GM23338 (cell line): ENCODE data around the gene AQP10. TPM values are rescaled to one million over a fixed set of nuclear protein-coding genes. Genes with fewer than 3 reads are reported as not detected.

Source experiments
- ATAC-seq: fragments of 200-7000 bp; cut with Tn5 transposase; 3 replicates; pipeline ENCODE4 v1.9.1; 2020
- DNase-seq: peaks from one replicate; pipeline ENCODE4 v3.0.0-alpha.2; 2015; ENCODE audit warnings: low spot score
- H2AFZ ChIP-seq: fragments of 200-600 bp; sonication (generic); 2 replicates; pipeline ENCODE4 v1.8.0; 2016; ENCODE audit warnings: antibody characterized with exemption, mild to moderate bottlenecking, moderate library complexity
- H3F3A ChIP-seq: fragments of 200-600 bp; sonication (generic); replicated peaks from 2 replicates; pipeline ENCODE4 v1.8.0; 2017; ENCODE audit warnings: antibody characterized with exemption, mixed run types, low read depth
- H3K27ac ChIP-seq: fragments of 200-600 bp; sonication (generic); 2 replicates; pipeline ENCODE4 v1.6.1; 2016; ENCODE audit warnings: low read depth
- H3K27me3 ChIP-seq: fragments of 200-600 bp; sonication (generic); 2 replicates; pipeline ENCODE4 v1.8.0; 2016; ENCODE audit warnings: mild to moderate bottlenecking, mixed run types, moderate library complexity; ENCODE audit not compliant: insufficient read depth
- H3K36me3 ChIP-seq: fragments of 200-600 bp; sonication (generic); 2 replicates; pipeline ENCODE4 v1.8.0; 2016; ENCODE audit warnings: mild to moderate bottlenecking; ENCODE audit not compliant: insufficient read depth
- H3K4me1 ChIP-seq: fragments of 200-600 bp; sonication (generic); 2 replicates; pipeline ENCODE4 v1.8.0; 2016; ENCODE audit warnings: mild to moderate bottlenecking, moderate library complexity; ENCODE audit not compliant: insufficient read depth
- H3K4me2 ChIP-seq: fragments of 200-600 bp; sonication (generic); 2 replicates; pipeline ENCODE4 v1.7.1; 2017; ENCODE audit warnings: mixed run types
- H3K4me3 ChIP-seq: fragments of 200-600 bp; sonication (generic); 2 replicates; pipeline ENCODE4 v1.6.1; 2016; ENCODE audit warnings: mixed run types
- H3K79me2 ChIP-seq: fragments of 200-600 bp; sonication (generic); replicated peaks from 2 replicates; pipeline ENCODE4 v1.8.0; 2017; ENCODE audit warnings: mild to moderate bottlenecking; ENCODE audit not compliant: insufficient read depth
- H3K9me2 ChIP-seq: fragments of 200-600 bp; sonication (generic); 2 replicates; pipeline ENCODE4 v1.8.0; 2017; ENCODE audit not compliant: insufficient read depth
- H4K20me1 ChIP-seq: fragments of 200-600 bp; sonication (generic); replicated peaks from 2 replicates; pipeline ENCODE4 v1.8.0; 2017; ENCODE audit warnings: mild to moderate bottlenecking; ENCODE audit not compliant: insufficient read depth
- H3K27ac Mint-ChIP-seq: 2 replicates; pipeline ENCODE4 v1.8.0; 2020; ENCODE audit warnings: inconsistent platforms, mild to moderate bottlenecking, moderate library complexity, mixed read lengths
- H3K27me3 Mint-ChIP-seq: 3 replicates; pipeline ENCODE4 v1.8.0; 2022; ENCODE audit warnings: low read depth, mild to moderate bottlenecking, moderate library complexity, mixed read lengths, inconsistent platforms; ENCODE audit not compliant: insufficient read depth, poor library complexity
- H3K36me3 Mint-ChIP-seq: 3 replicates; pipeline ENCODE4 v1.8.0; 2021; ENCODE audit warnings: low read depth, mild to moderate bottlenecking, inconsistent platforms, moderate library complexity, mixed read lengths
- H3K4me1 Mint-ChIP-seq: 3 replicates; pipeline ENCODE4 v1.8.0; 2020; ENCODE audit warnings: mild to moderate bottlenecking, inconsistent platforms, mixed read lengths
- H3K4me3 Mint-ChIP-seq: 3 replicates; pipeline ENCODE4 v1.8.0; 2021; ENCODE audit warnings: moderate library complexity, mild to moderate bottlenecking, inconsistent platforms, mixed read lengths
- H3K9me3 Mint-ChIP-seq: 3 replicates; pipeline ENCODE4 v1.8.0; 2020; ENCODE audit warnings: moderate library complexity, mild to moderate bottlenecking, inconsistent platforms, mixed read lengths
- CREB1 ChIP-seq: fragments of 250-450 bp; sonication (Bioruptor Pico); IDR thresholded peaks from 2 replicates; pipeline ENCODE4 v1.5.0; 2020; ENCODE audit warnings: low read depth, mild to moderate bottlenecking, moderate library complexity
- CTCF ChIP-seq, 2 experiments: fragments of 200-600 bp in 1 of 2; sonication (generic) in 1 of 2; conservative IDR thresholded peaks; 2 replicates each; pipeline versions ENCODE4 v1.5.1 to v1.6.1; 2016 to 2017; ENCODE audit warnings: antibody characterized with exemption in 2 of 2, low read depth in 2 of 2, mild to moderate bottlenecking in 2 of 2, moderate library complexity in 1 of 2
- ETS1 ChIP-seq: IDR thresholded peaks from 2 replicates; pipeline ENCODE4 v1.6.1; 2016; ENCODE audit warnings: antibody characterized with exemption
- EZH2 ChIP-seq: fragments of 200-600 bp; sonication (generic); IDR thresholded peaks from one replicate; pipeline ENCODE4 v1.8.0; 2017; ENCODE audit warnings: antibody characterized with exemption, mild to moderate bottlenecking, low read depth; ENCODE audit not compliant: unreplicated experiment
- EZH2phosphoT487 ChIP-seq: fragments of 200-600 bp; sonication (generic); IDR thresholded peaks from one replicate; pipeline ENCODE4 v1.8.1; 2018; ENCODE audit warnings: antibody characterized with exemption; ENCODE audit not compliant: unreplicated experiment
- JUNB ChIP-seq: IDR thresholded peaks from one replicate; pipeline ENCODE4 v1.6.1; 2016; ENCODE audit warnings: antibody characterized with exemption; ENCODE audit not compliant: unreplicated experiment
- NANOG ChIP-seq: IDR thresholded peaks from 2 replicates; pipeline ENCODE4 v1.6.1; 2016; ENCODE audit warnings: antibody characterized with exemption, borderline replicate concordance
- POLR2AphosphoS5 ChIP-seq: IDR thresholded peaks from 2 replicates; pipeline ENCODE4 v1.6.1; 2016; ENCODE audit warnings: antibody characterized with exemption, low read depth
- STAT1 ChIP-seq: IDR thresholded peaks from one replicate; pipeline ENCODE4 v1.6.1; 2016; ENCODE audit warnings: antibody characterized with exemption; ENCODE audit not compliant: unreplicated experiment
- ZNF114 ChIP-seq: fragments of 250-450 bp; sonication (Bioruptor Pico); IDR thresholded peaks from 2 replicates; pipeline ENCODE4 v1.5.0; 2020; ENCODE audit warnings: mild to moderate bottlenecking, moderate library complexity
- ZNF331 ChIP-seq: fragments of 250-450 bp; sonication (Bioruptor Pico); IDR thresholded peaks from 2 replicates; pipeline ENCODE4 v1.5.0; 2020; ENCODE audit warnings: low read depth, mild to moderate bottlenecking, moderate library complexity
- polyA plus RNA-seq: library from polyadenylated mRNA; unstranded; fragments of >200 nt; fragmentation: Nextera tagmentation; extraction: Ambion mirVana; gene quantifications from 2 replicates; pipeline ENCODE4 v1.2.1, GENCODE V29; 2016
- total RNA-seq: library from RNA; depleted of rRNA; stranded (reverse); fragments of >200 nt; shearing (Covaris generic); gene quantifications from 2 replicates; pipeline ENCODE4 v1.2.3, GENCODE V29; 2014
- TF ChIP-seq, protein P1 (sequence below): IDR thresholded peaks from one replicate; pipeline ENCODE4 v1.6.1; 2018; ENCODE audit warnings: antibody characterized with exemption; ENCODE audit not compliant: unreplicated experiment
- TF ChIP-seq, protein P2 (sequence below): fragments of 250-450 bp; sonication (Bioruptor Pico); IDR thresholded peaks from 2 replicates; pipeline ENCODE4 v1.5.0; 2020; ENCODE audit warnings: mild to moderate bottlenecking, moderate library complexity

The AQP10 gene
- total and polyA plus RNA-seq, 2 experiments from 2014 or later = not detected

DNA sequence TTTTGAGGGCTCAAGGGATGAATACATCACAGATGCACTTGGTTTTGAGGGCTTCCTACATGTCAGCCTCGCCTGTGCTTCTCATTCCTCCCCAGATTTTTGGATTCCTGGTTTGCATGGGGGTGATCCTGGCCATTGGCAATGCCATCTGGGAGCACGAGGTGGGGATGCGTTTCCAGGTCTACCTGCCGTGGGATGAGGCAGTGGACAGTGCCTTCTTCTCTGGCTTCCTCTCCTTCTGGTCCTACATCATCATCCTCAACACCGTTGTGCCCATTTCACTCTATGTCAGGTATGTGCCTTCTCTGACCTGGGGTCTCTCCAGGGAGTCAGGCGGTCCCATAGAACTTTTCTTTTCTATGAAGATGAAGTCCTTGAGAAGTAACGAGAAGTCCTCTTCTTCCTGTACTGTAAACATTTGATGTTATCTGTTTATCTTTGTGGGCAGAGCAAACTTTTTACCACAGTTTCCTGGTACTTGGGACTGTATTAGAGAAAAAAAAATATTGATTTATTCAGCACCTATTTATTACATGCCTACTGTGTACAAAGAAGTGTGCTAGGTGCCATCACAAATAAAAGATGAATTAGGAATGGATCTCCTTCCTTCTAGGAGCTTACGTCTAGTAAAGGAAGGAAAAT, 16.5 kb downstream of the AQP10 start:
- no peaks in the 10 kb centered on the region for H3K9me2 ChIP-seq
- DNase-seq (no peak), ATAC-seq (no peak)
- H3K4me2 ChIP-seq = no peak overlapping the region
- peaks cover 47% of the 10 kb centered on the region for H3K36me3 ChIP-seq
- Mint-ChIP-seq H3K27me3 (peaks cover 4% of the 10 kb centered on the region), H3K36me3 (peaks cover 78% of the 10 kb centered on the region), H3K27ac (no peak overlapping the region), H3K9me3 (no peaks in the 10 kb centered on the region), H3K4me1 (no peaks in the 10 kb centered on the region; the same call in 2 of the 3 replicates), H3K4me3 (no peak overlapping the region)
- no peaks in the 10 kb centered on the region for H3K79me2 ChIP-seq
- H3K4me3 ChIP-seq = no peak overlapping the region
- no peaks in the 10 kb centered on the region for H3K4me1 ChIP-seq
- H3F3A ChIP-seq = peaks cover 7% of the 10 kb centered on the region; the same call in 1 of the 2 replicates
- H2AFZ ChIP-seq = no peak overlapping the region
- no peaks in the 10 kb centered on the region for H3K27me3 ChIP-seq
- TF ChIP-seq ETS1 (no peak), CREB1 (CRISPR knock-in tag) (no peak), NANOG (no peak), CTCF (conservative IDR thresholded peaks at IDR 0.05; ENCODE audit: low read depth in 2 of 2) (no peak), ZNF114 (CRISPR knock-in tag) (no peak), POLR2AphosphoS5 (no peak), JUNB (no peak), ZNF331 (CRISPR knock-in tag) (no peak), STAT1 (no peak), EZH2phosphoT487 (no peak), EZH2 (no peak)
- TF ChIP-seq, protein P1, sequence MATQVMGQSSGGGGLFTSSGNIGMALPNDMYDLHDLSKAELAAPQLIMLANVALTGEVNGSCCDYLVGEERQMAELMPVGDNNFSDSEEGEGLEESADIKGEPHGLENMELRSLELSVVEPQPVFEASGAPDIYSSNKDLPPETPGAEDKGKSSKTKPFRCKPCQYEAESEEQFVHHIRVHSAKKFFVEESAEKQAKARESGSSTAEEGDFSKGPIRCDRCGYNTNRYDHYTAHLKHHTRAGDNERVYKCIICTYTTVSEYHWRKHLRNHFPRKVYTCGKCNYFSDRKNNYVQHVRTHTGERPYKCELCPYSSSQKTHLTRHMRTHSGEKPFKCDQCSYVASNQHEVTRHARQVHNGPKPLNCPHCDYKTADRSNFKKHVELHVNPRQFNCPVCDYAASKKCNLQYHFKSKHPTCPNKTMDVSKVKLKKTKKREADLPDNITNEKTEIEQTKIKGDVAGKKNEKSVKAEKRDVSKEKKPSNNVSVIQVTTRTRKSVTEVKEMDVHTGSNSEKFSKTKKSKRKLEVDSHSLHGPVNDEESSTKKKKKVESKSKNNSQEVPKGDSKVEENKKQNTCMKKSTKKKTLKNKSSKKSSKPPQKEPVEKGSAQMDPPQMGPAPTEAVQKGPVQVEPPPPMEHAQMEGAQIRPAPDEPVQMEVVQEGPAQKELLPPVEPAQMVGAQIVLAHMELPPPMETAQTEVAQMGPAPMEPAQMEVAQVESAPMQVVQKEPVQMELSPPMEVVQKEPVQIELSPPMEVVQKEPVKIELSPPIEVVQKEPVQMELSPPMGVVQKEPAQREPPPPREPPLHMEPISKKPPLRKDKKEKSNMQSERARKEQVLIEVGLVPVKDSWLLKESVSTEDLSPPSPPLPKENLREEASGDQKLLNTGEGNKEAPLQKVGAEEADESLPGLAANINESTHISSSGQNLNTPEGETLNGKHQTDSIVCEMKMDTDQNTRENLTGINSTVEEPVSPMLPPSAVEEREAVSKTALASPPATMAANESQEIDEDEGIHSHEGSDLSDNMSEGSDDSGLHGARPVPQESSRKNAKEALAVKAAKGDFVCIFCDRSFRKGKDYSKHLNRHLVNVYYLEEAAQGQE = no peak
- TF ChIP-seq, protein P2, sequence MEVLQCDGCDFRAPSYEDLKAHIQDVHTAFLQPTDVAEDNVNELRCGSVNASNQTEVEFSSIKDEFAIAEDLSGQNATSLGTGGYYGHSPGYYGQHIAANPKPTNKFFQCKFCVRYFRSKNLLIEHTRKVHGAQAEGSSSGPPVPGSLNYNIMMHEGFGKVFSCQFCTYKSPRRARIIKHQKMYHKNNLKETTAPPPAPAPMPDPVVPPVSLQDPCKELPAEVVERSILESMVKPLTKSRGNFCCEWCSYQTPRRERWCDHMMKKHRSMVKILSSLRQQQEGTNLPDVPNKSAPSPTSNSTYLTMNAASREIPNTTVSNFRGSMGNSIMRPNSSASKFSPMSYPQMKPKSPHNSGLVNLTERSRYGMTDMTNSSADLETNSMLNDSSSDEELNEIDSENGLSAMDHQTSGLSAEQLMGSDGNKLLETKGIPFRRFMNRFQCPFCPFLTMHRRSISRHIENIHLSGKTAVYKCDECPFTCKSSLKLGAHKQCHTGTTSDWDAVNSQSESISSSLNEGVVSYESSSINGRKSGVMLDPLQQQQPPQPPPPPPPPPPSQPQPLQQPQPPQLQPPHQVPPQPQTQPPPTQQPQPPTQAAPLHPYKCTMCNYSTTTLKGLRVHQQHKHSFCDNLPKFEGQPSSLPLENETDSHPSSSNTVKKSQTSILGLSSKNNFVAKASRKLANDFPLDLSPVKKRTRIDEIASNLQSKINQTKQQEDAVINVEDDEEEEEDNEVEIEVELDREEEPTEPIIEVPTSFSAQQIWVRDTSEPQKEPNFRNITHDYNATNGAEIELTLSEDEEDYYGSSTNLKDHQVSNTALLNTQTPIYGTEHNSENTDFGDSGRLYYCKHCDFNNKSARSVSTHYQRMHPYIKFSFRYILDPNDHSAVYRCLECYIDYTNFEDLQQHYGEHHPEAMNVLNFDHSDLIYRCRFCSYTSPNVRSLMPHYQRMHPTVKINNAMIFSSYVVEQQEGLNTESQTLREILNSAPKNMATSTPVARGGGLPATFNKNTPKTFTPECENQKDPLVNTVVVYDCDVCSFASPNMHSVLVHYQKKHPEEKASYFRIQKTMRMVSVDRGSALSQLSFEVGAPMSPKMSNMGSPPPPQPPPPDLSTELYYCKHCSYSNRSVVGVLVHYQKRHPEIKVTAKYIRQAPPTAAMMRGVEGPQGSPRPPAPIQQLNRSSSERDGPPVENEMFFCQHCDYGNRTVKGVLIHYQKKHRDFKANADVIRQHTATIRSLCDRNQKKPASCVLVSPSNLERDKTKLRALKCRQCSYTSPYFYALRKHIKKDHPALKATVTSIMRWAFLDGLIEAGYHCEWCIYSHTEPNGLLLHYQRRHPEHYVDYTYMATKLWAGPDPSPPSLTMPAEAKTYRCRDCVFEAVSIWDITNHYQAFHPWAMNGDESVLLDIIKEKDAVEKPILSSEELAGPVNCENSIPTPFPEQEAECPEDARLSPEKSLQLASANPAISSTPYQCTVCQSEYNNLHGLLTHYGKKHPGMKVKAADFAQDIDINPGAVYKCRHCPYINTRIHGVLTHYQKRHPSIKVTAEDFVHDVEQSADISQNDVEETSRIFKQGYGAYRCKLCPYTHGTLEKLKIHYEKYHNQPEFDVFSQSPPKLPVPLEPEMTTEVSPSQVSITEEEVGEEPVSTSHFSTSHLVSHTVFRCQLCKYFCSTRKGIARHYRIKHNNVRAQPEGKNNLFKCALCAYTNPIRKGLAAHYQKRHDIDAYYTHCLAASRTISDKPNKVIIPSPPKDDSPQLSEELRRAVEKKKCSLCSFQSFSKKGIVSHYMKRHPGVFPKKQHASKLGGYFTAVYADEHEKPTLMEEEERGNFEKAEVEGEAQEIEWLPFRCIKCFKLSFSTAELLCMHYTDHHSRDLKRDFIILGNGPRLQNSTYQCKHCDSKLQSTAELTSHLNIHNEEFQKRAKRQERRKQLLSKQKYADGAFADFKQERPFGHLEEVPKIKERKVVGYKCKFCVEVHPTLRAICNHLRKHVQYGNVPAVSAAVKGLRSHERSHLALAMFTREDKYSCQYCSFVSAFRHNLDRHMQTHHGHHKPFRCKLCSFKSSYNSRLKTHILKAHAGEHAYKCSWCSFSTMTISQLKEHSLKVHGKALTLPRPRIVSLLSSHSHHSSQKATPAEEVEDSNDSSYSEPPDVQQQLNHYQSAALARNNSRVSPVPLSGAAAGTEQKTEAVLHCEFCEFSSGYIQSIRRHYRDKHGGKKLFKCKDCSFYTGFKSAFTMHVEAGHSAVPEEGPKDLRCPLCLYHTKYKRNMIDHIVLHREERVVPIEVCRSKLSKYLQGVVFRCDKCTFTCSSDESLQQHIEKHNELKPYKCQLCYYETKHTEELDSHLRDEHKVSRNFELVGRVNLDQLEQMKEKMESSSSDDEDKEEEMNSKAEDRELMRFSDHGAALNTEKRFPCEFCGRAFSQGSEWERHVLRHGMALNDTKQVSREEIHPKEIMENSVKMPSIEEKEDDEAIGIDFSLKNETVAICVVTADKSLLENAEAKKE = no peak
- no peak overlapping the region for H3K27ac ChIP-seq
- H4K20me1 ChIP-seq = peaks cover 3% of the 10 kb centered on the region; the same call in 1 of the 2 replicates
